WI38 (cell line): ENCODE measurements around the gene NOL4L.
A peak's percentile ranks its signal among the peaks of the same experiment; 100 is the strongest.

Experiments
- H3K4me3 ChIP-seq: 2 replicates; pipeline ENCODE4 v1.5.1; 2011; ENCODE audit warnings: low read depth, mild to moderate bottlenecking, control low read depth, low read length
- TF ChIP-seq, protein P1 (sequence below): IDR thresholded peaks from 2 replicates; pipeline ENCODE4 v1.5.1; 2012; ENCODE audit warnings: low read depth, mild to moderate bottlenecking, control low read depth, low read length

Gene NOL4L

DNA sequence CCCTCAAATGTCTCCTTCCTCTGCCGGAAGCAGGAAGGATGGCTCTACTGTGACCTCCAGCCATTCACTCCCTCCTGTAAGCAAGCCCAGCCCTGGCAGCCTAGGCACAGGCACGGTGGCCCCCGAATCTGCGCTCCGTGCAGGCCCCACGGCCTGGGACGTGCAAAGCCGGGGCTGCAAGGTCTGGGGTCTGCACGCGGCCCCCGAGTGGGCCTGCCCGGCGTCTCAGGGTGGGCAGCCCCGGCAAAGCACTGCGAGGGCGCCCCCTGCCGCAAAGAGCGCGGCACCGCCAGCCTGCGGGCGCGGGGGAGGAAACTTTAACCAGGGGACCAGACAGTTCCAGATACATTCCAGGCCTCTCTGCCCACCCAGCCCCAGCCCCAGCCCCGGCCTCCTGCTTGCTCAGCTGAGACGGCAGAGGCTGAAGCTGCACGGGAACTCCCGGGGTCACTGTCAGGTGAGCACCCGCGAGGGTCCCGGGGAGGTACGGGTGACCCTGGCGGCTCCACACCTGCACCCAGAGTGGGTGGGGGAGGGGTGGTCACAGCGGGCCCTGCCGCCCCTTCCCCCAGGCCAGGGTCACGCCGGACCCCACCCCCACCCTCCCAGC lies 128.2 kb downstream of the NOL4L start:
- H3K4me3 ChIP-seq = peak overlapping the region; percentile 49
- TF ChIP-seq, protein P1, sequence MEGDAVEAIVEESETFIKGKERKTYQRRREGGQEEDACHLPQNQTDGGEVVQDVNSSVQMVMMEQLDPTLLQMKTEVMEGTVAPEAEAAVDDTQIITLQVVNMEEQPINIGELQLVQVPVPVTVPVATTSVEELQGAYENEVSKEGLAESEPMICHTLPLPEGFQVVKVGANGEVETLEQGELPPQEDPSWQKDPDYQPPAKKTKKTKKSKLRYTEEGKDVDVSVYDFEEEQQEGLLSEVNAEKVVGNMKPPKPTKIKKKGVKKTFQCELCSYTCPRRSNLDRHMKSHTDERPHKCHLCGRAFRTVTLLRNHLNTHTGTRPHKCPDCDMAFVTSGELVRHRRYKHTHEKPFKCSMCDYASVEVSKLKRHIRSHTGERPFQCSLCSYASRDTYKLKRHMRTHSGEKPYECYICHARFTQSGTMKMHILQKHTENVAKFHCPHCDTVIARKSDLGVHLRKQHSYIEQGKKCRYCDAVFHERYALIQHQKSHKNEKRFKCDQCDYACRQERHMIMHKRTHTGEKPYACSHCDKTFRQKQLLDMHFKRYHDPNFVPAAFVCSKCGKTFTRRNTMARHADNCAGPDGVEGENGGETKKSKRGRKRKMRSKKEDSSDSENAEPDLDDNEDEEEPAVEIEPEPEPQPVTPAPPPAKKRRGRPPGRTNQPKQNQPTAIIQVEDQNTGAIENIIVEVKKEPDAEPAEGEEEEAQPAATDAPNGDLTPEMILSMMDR = peak; percentile 75

GRCh38 chr20:32455901-32456701 lies 129.0 kb downstream of the NOL4L start:
- H3K4me3 ChIP-seq = no peak overlapping the region
- TF ChIP-seq, protein P1 = no peak

DNA sequence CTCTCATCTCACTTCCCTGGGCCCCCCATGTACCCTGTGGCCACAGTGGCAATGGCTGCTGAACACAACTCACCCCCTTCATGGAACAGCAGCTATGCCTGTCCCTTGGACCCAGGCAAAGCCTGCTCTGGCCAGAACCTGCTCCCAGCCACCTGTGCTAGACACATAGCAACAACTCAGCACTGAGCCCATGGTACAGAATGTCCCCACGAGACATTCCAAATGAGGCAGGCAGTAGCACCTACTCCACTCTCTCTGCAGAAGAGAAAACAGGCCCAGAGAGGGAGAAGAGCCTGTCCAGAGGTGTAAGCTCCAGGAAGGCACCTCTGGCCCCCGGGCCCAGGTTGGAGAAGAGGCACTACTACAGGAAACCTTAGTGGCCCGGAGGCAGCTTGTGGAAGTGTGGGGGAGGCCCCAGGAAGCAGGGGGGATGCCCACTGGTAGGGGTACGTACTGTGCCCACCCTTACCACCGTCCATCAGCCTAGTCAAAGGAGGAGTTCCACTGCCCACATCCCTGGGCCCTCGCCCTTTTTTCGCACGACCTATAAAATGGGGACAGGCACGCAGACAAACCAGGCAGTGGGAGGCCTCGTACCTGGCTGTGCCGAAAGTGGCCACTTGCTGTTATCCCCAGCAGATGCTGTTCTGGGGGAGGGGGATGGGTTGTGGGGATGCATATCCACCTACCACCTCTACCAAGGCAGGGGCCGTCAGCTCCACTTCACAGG lies 129.8 kb downstream of the NOL4L start:
- no peak overlapping the region for H3K4me3 ChIP-seq
- TF ChIP-seq, protein P1 = no peak

- TF ChIP-seq, protein P1 = no peak
- no peak overlapping the region for H3K4me3 ChIP-seq
These were observed 130.7 kb downstream of the NOL4L start for GRCh38 chr20:32454164-32455145.

DNA sequence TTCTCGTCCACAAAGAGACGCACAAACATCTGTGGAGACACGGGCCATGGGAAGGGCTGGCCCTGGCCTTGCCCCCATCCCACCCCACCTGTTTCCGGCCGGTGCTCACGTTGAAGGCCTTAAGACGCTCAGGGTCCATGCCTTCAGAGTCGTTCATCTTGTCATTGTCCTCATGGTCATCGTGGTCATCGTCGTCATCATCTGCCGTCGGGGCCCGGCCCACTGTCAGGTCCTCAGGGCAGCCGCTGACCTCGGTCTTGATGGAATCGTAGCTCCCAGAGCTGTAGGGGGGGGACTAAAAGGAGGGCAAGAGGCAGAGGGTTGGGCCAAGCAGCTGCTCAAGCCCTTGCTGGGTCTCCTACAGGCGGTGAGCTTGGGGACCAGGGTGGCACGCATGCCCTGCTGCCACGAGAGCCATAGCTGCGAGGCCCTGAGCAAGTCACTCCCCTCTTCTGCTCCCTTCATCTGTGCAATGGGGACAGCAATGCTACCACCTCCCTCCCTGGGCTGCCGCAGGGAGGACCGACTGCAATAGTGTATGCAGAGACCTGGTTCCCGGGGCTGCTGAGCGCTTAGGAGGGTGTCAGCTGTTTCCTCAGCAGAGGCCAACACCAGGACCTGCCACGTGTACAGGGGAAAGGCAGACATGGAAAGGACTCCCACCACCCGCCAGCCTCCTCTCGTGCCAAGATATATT lies 131.5 kb downstream of the NOL4L start:
- TF ChIP-seq, protein P1 = no peak
- no peak overlapping the region for H3K4me3 ChIP-seq

DNA sequence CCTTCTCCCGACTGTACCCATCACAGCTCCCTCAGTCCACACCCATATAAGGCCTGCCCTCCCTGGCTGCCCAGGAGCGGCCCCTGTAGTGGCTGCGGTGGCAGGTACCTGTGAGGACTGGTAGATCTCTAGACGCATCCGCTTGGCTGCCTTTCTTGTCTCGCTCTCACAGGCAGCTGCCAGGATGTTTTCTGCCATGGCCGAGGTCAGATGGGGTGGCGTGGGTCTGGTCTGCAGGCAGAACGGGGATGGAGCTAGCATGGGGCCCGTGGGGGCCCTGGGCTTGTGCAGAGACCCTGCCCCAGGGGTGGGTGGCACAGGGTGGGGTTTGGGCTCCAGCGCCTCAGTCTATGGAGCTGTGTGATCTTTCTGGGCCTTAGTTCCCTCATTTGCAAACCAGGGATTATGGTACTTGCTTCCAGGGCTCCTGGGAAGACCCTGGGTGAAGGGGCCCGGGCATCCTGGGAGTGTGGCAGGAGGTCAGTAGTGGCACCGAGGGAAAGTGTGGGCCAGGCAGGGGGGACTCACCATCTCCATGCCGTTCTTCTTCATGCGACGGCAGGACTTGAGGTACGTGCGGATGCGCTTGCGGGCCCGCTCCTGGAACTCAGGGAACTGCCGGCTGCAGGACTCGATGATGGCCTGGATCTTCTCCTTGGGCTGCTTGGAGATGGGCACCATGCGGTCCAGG lies 132.2 kb downstream of the NOL4L start:
- no peak overlapping the region for H3K4me3 ChIP-seq
- TF ChIP-seq, protein P1 = no peak
